HepG2 (cell line): Measurements from ENCODE around the gene FARSB. TPM values are rescaled to one million over a fixed set of nuclear protein-coding genes. Genes with fewer than 3 reads are reported as not detected.

Experiments used
- ARID3A ChIP-seq: IDR thresholded peaks from 2 replicates; pipeline ENCODE4 v1.6.1; 2012; ENCODE audit warnings: low read depth, low read length, improper control_type of control experiment
- ARID4A ChIP-seq: sonication (generic); formaldehyde crosslinking; IDR thresholded peaks from 2 replicates; pipeline ENCODE4 v1.5.0; 2020; ENCODE audit warnings: mild to moderate bottlenecking, missing genetic modification reagents, borderline replicate concordance
- ARNTL ChIP-seq: sonication (generic); formaldehyde crosslinking; IDR thresholded peaks from 2 replicates; pipeline ENCODE4 v1.4.0; 2020; ENCODE audit warnings: mild to moderate bottlenecking, missing genetic modification reagents
- ATF5 ChIP-seq: sonication (generic); formaldehyde crosslinking; IDR thresholded peaks from 2 replicates; pipeline ENCODE4 v1.4.0; 2020; ENCODE audit warnings: mild to moderate bottlenecking, low read depth, missing genetic modification reagents
- CCDC6 ChIP-seq: sonication (generic); formaldehyde crosslinking; IDR thresholded peaks from 2 replicates; pipeline ENCODE4 v1.8.1; 2022; ENCODE audit warnings: mild to moderate bottlenecking, missing genetic modification reagents, moderate library complexity
- FUBP1 ChIP-seq: sonication (generic); formaldehyde crosslinking; IDR thresholded peaks from 2 replicates; pipeline ENCODE4 v1.5.1; 2020; ENCODE audit warnings: missing genetic modification reagents, mild to moderate bottlenecking, borderline replicate concordance
- MAX ChIP-seq: IDR thresholded peaks from 2 replicates; pipeline ENCODE4 v1.6.1; 2012; ENCODE audit warnings: inconsistent platforms
- MBD4 ChIP-seq: IDR thresholded peaks from 2 replicates; pipeline ENCODE4 v1.6.1; 2012; ENCODE audit warnings: low read length, inconsistent platforms, borderline replicate concordance
- POLR2A ChIP-seq, 2 experiments: IDR thresholded peaks; 2 replicates each; pipeline ENCODE4 v1.6.1; 2011; ENCODE audit warnings: low read depth in 2 of 2, low read length in 2 of 2, mild to moderate bottlenecking in 1 of 2, moderate library complexity in 1 of 2; ENCODE audit not compliant: insufficient read depth in 1 of 2
- RFX1 ChIP-seq: fragments of 450-650 bp; IDR thresholded peaks from 2 replicates; pipeline ENCODE4 v1.6.1; 2017
- RFX3 ChIP-seq: IDR thresholded peaks from 2 replicates; pipeline ENCODE4 v1.6.1; 2016; ENCODE audit warnings: missing biosample characterization, missing genetic modification reagents
- ZMYM4 ChIP-seq: sonication (generic); formaldehyde crosslinking; IDR thresholded peaks from 2 replicates; pipeline ENCODE4 v1.8.1; 2023; ENCODE audit warnings: mild to moderate bottlenecking, missing genetic modification reagents
- ZNF383 ChIP-seq: sonication (generic); formaldehyde crosslinking; IDR thresholded peaks from 2 replicates; pipeline ENCODE4 v1.4.0; 2020; ENCODE audit warnings: missing genetic modification reagents, mild to moderate bottlenecking, borderline replicate concordance
- ZNF660 ChIP-seq: sonication (generic); formaldehyde crosslinking; IDR thresholded peaks from 2 replicates; pipeline ENCODE4 v1.5.1; 2020; ENCODE audit warnings: mild to moderate bottlenecking, low read depth, missing genetic modification reagents, borderline replicate concordance
- ZNF710 ChIP-seq: sonication (generic); formaldehyde crosslinking; IDR thresholded peaks from 2 replicates; pipeline ENCODE4 v1.5.0; 2020; ENCODE audit warnings: mild to moderate bottlenecking, missing genetic modification reagents, borderline replicate concordance
- ZNF780A ChIP-seq: sonication (generic); formaldehyde crosslinking; IDR thresholded peaks from 2 replicates; pipeline ENCODE4 v1.8.0; 2022; ENCODE audit warnings: mild to moderate bottlenecking, missing genetic modification reagents, moderate library complexity
- polyA plus RNA-seq, 8 experiments: library from polyadenylated mRNA; depleted of rRNA in 3 of 8; stranded (reverse) in 7 of 8; unstranded in 1 of 8; fragments of >200 nt; fragmentation: Illumina TruSeq in 4 of 8; extraction: Trizol in 4 of 8; gene quantifications; 2 replicates each; pipeline versions ENCODE4 v1.2.1 to v1.2.3, GENCODE V29; 2011 to 2016; ENCODE audit warnings: low read depth in 4 of 8, missing spikeins in 1 of 8, mixed read lengths in 1 of 8; ENCODE audit not compliant: insufficient read depth in 1 of 8
- total RNA-seq, 5 experiments: library from RNA; depleted of rRNA; stranded (reverse); fragments of >200 nt; fragmentation: Illumina TruSeq; extraction: Trizol; gene quantifications; 2 replicates each; pipeline ENCODE4 v1.2.3, GENCODE V29; 2016; ENCODE audit warnings: low read depth in 1 of 5

The FARSB gene
- total and polyA plus RNA-seq, 2 of the 13 experiments (the other 11 are each of a cell fraction or from before 2014, with no cell fraction given): 23.3 to 45.9 TPM

GRCh38 chr2:222670191-222671038, 14.5 kb upstream of the FARSB start (continued):
- TF ChIP-seq FUBP1: 0 out of 2 replicates have a peak, but pooled peaks have one; percentile 42
- no peak for TF ChIP-seq ZNF660 (CRISPR knock-in tag)
- TF ChIP-seq ARNTL (CRISPR knock-in tag): no peak
- peak in 1 of 2 experiments; percentile 26; a peak in 1 of 4 replicates for TF ChIP-seq POLR2A (IDR thresholded peaks at IDR 0.05; ENCODE audit: insufficient read depth in 1 of 2, low read depth in 2 of 2, low read length in 2 of 2)
- 0 out of 2 replicates have a peak, but pooled peaks have one; percentile 2 for TF ChIP-seq ATF5 (CRISPR knock-in tag)
- no peak for TF ChIP-seq CCDC6 (CRISPR knock-in tag)
- TF ChIP-seq ARID4A (CRISPR knock-in tag): no peak
- no peak for TF ChIP-seq RFX1
- no peak for TF ChIP-seq ZNF780A (CRISPR knock-in tag)
- TF ChIP-seq ZMYM4: peak; percentile 22; the same call in 1 of the 2 replicates
- no peak for TF ChIP-seq ZNF383
- no peak for TF ChIP-seq ARID3A
- no peak for TF ChIP-seq RFX3 (CRISPR knock-in tag)
- TF ChIP-seq MBD4: 0 out of 2 replicates have a peak, but pooled peaks have one; percentile 17
- TF ChIP-seq ZNF710 (CRISPR knock-in tag): 0 out of 2 replicates have a peak, but pooled peaks have one; percentile 44
- peak; percentile 20 for TF ChIP-seq MAX
